H1 (cell line): Measurements from ENCODE around the gene C19orf85. TPM values are rescaled to one million over a fixed set of nuclear protein-coding genes. Genes with fewer than 3 reads are reported as not detected.

ENCODE experiments used
- BCL11A ChIP-seq, 2 experiments: IDR thresholded peaks; one replicate each; pipeline ENCODE4 v1.6.1; 2011; ENCODE audit warnings: low read depth in 2 of 2, low read length in 2 of 2, mild to moderate bottlenecking in 2 of 2
- CBX8 ChIP-seq: fragments of 300-800, 300-1000 bp; sonication (generic); IDR thresholded peaks from 2 replicates; pipeline ENCODE4 v1.7.1; 2016; ENCODE audit warnings: low read depth, low read length, borderline replicate concordance
- CHD7 ChIP-seq: fragments of 300-600 bp; sonication (generic); IDR thresholded peaks from 2 replicates; pipeline ENCODE4 v1.7.1; 2012; ENCODE audit warnings: low read length, moderate library complexity, mild to moderate bottlenecking, inconsistent platforms; ENCODE audit not compliant: insufficient replicate concordance
- EP300 ChIP-seq, 2 experiments: IDR thresholded peaks; 1 replicate in 1 of 2; 2 replicates in 1 of 2; pipeline ENCODE4 v1.6.1; 2011 to 2012; ENCODE audit warnings: low read depth in 2 of 2, low read length in 2 of 2, mild to moderate bottlenecking in 2 of 2, borderline replicate concordance in 1 of 2, inconsistent platforms in 1 of 2, moderate library complexity in 1 of 2
- EZH2 ChIP-seq: fragments of 200-600 bp; sonication (generic); IDR thresholded peaks from 2 replicates; pipeline ENCODE4 v1.7.1; 2012; ENCODE audit warnings: low read depth, mild to moderate bottlenecking, moderate library complexity, low read length, inconsistent platforms; ENCODE audit not compliant: severe bottlenecking
- HDAC6 ChIP-seq: IDR thresholded peaks from one replicate; pipeline ENCODE4 v1.7.1; 2012; ENCODE audit warnings: low read depth, mild to moderate bottlenecking, inconsistent platforms, low read length, moderate library complexity
- JUN ChIP-seq: IDR thresholded peaks from 2 replicates; pipeline ENCODE4 v1.6.1; 2011; ENCODE audit warnings: low read depth, mild to moderate bottlenecking, improper control_type of control experiment, low read length
- NRF1 ChIP-seq: IDR thresholded peaks from 2 replicates; pipeline ENCODE4 v1.6.1; 2011; ENCODE audit warnings: mild to moderate bottlenecking, low read depth, low read length, improper control_type of control experiment
- POLR2AphosphoS5 ChIP-seq: IDR thresholded peaks from 2 replicates; pipeline ENCODE4 v1.6.1; 2011; ENCODE audit warnings: low read depth, low read length
- RNF2 ChIP-seq: fragments of 200-900, 300-1000 bp; sonication (generic); IDR thresholded peaks from 2 replicates; pipeline ENCODE4 v1.7.1; 2016; ENCODE audit warnings: borderline replicate concordance, low read depth, mild to moderate bottlenecking, antibody characterized with exemption, low read length; ENCODE audit not compliant: poor library complexity, severe bottlenecking; ENCODE audit errors: missing control alignments
- TCF12 ChIP-seq: IDR thresholded peaks from 2 replicates; pipeline ENCODE4 v1.6.1; 2011; ENCODE audit warnings: low read depth, mild to moderate bottlenecking, low read length
- polyA plus RNA-seq, 7 experiments: library from polyadenylated mRNA; depleted of rRNA in 3 of 7; stranded (reverse) in 5 of 7; unstranded in 2 of 7; fragments of >200 nt in 5 of 7; fragments of 200-250 nt in 2 of 7; gene quantifications; 1 replicate in 5 of 7; 2 replicates in 1 of 7; 4 replicates in 1 of 7; pipeline versions ENCODE4 v1.2.1 to v1.2.3, GENCODE V29; 2011 to 2013; ENCODE audit warnings: missing spikeins in 2 of 7, mixed read lengths in 2 of 7
- total RNA-seq: library from RNA; stranded (reverse); fragmentation: NEBNext Ultra II Directional; extraction: Animal tissue kit (Norgen Biotek cat#: 25700); gene quantifications from 2 replicates; pipeline ENCODE4 v1.2.1, GENCODE V29; 2021

The C19orf85 gene
- total and polyA plus RNA-seq, 2 of the 8 experiments (the other 6 are each of a cell fraction or from before 2014, with no cell fraction given) = 2.2 to 3.2 TPM

GRCh38 chr19:55434356-55434919 lies 30.1 kb downstream of the C19orf85 start (continued):
- no peak for TF ChIP-seq CHD7
- TF ChIP-seq CBX8 = no peak
- TF ChIP-seq NRF1 = no peak
- TF ChIP-seq JUN = no peak
- no peak for TF ChIP-seq HDAC6
- no peak for TF ChIP-seq TCF12
- TF ChIP-seq BCL11A (IDR thresholded peaks at IDR 0.05; ENCODE audit: low read depth in 2 of 2, low read length in 2 of 2) = no peak
- no peak for TF ChIP-seq POLR2AphosphoS5
- no peak for TF ChIP-seq RNF2
- no peak for TF ChIP-seq EZH2
- TF ChIP-seq EP300 (IDR thresholded peaks at IDR 0.05; ENCODE audit: borderline replicate concordance in 1 of 2, low read depth in 2 of 2, low read length in 2 of 2) = no peak
